ENCODE measurements around the gene PDK2.

The PDK2 gene

GRCh38 chr17:50090071-50090470 lies 5.1 kb upstream of the PDK2 start:
- Histone ChIP-seq H3K27ac (ENCODE audit: low read depth, low read length) (no peak overlapping the region), H3K4me1 (ENCODE audit: control insufficient read depth, insufficient read depth, low read length) (peaks cover 2% of the 10 kb centered on the region), H3K9ac (ENCODE audit: low read length) (no peak overlapping the region), H3K4me3 (ENCODE audit: low read length) (no peak overlapping the region), H3K36me3 (ENCODE audit: control insufficient read depth, insufficient read depth, low read length) (peaks cover 7% of the 10 kb centered on the region), H3K27me3 (ENCODE audit: control insufficient read depth, insufficient read depth, low read length) (no peaks in the 10 kb centered on the region)

GRCh38 chr17:50090971-50091917 lies 3.9 kb upstream of the PDK2 start:
- Histone ChIP-seq H3K36me3 (ENCODE audit: control insufficient read depth, insufficient read depth, low read length) (peaks cover 7% of the 10 kb centered on the region), H3K27me3 (ENCODE audit: control insufficient read depth, insufficient read depth, low read length) (no peaks in the 10 kb centered on the region), H3K9ac (ENCODE audit: low read length) (no peak overlapping the region), H3K4me1 (ENCODE audit: control insufficient read depth, insufficient read depth, low read length) (peaks cover 2% of the 10 kb centered on the region), H3K4me3 (ENCODE audit: low read length) (no peak overlapping the region), H3K27ac (ENCODE audit: low read depth, low read length) (no peak overlapping the region)

GRCh38 chr17:50091918-50092285 lies 3.2 kb upstream of the PDK2 start:
- H3K4me3 ChIP-seq (ENCODE audit: low read length) = no peak overlapping the region
- H3K36me3 ChIP-seq (ENCODE audit: control insufficient read depth, insufficient read depth, low read length) = peaks cover 7% of the 10 kb centered on the region
- H3K27ac ChIP-seq (ENCODE audit: low read depth, low read length) = no peak overlapping the region
- peaks cover 2% of the 10 kb centered on the region for H3K4me1 ChIP-seq (ENCODE audit: control insufficient read depth, insufficient read depth, low read length)
- H3K27me3 ChIP-seq (ENCODE audit: control insufficient read depth, insufficient read depth, low read length) = no peaks in the 10 kb centered on the region
- H3K9ac ChIP-seq (ENCODE audit: low read length) = no peak overlapping the region

GRCh38 chr17:50093246-50093645 lies 1.9 kb upstream of the PDK2 start:
- Histone ChIP-seq H3K4me3 (ENCODE audit: low read length) (no peak overlapping the region), H3K27me3 (ENCODE audit: control insufficient read depth, insufficient read depth, low read length) (no peaks in the 10 kb centered on the region), H3K9ac (ENCODE audit: low read length) (no peak overlapping the region), H3K27ac (ENCODE audit: low read depth, low read length) (no peak overlapping the region), H3K36me3 (ENCODE audit: control insufficient read depth, insufficient read depth, low read length) (peaks cover 7% of the 10 kb centered on the region), H3K4me1 (ENCODE audit: control insufficient read depth, insufficient read depth, low read length) (peaks cover 2% of the 10 kb centered on the region)

GRCh38 chr17:50093807-50094206 lies 1.3 kb upstream of the PDK2 start:
- no peak overlapping the region for H3K27ac ChIP-seq (ENCODE audit: low read depth, low read length)
- H3K4me1 ChIP-seq (ENCODE audit: control insufficient read depth, insufficient read depth, low read length) = peaks cover 2% of the 10 kb centered on the region
- H3K27me3 ChIP-seq (ENCODE audit: control insufficient read depth, insufficient read depth, low read length) = no peaks in the 10 kb centered on the region
- peaks cover 11% of the 10 kb centered on the region for H3K36me3 ChIP-seq (ENCODE audit: control insufficient read depth, insufficient read depth, low read length)
- no peak overlapping the region for H3K4me3 ChIP-seq (ENCODE audit: low read length)
- H3K9ac ChIP-seq (ENCODE audit: low read length) = no peak overlapping the region

- peaks cover 7% of the 10 kb centered on the region for H3K36me3 ChIP-seq (ENCODE audit: control insufficient read depth, insufficient read depth, low read length)
- peak overlapping the region; percentile 68 for H3K4me3 ChIP-seq (ENCODE audit: low read length)
- no peak overlapping the region for H3K9ac ChIP-seq (ENCODE audit: low read length)
- peaks cover 2% of the 10 kb centered on the region for H3K4me1 ChIP-seq (ENCODE audit: control insufficient read depth, insufficient read depth, low read length)
- H3K27me3 ChIP-seq (ENCODE audit: control insufficient read depth, insufficient read depth, low read length) = no peaks in the 10 kb centered on the region
- peak overlapping the region; percentile 65 for H3K27ac ChIP-seq (ENCODE audit: low read depth, low read length)
Measured at GRCh38 chr17:50094243-50094752, 853 bp upstream of the PDK2 start.

- Histone ChIP-seq H3K27ac (ENCODE audit: low read depth, low read length) (peak overlapping the region; percentile 86), H3K9ac (ENCODE audit: low read length) (peak overlapping the region; percentile 86), H3K4me1 (ENCODE audit: control insufficient read depth, insufficient read depth, low read length) (peaks cover 10% of the 10 kb centered on the region), H3K36me3 (ENCODE audit: control insufficient read depth, insufficient read depth, low read length) (peaks cover 6% of the 10 kb centered on the region), H3K27me3 (ENCODE audit: control insufficient read depth, insufficient read depth, low read length) (no peaks in the 10 kb centered on the region), H3K4me3 (ENCODE audit: low read length) (peak overlapping the region; percentile 76)
Measured at GRCh38 chr17:50095626-50096037, 481 bp downstream of the PDK2 start.

- Histone ChIP-seq H3K9ac (ENCODE audit: low read length) (peak overlapping the region; percentile 86), H3K4me1 (ENCODE audit: control insufficient read depth, insufficient read depth, low read length) (peaks cover 14% of the 10 kb centered on the region), H3K4me3 (ENCODE audit: low read length) (peak overlapping the region; percentile 76), H3K27ac (ENCODE audit: low read depth, low read length) (peak overlapping the region; percentile 86), H3K27me3 (ENCODE audit: control insufficient read depth, insufficient read depth, low read length) (no peaks in the 10 kb centered on the region), H3K36me3 (ENCODE audit: control insufficient read depth, insufficient read depth, low read length) (peaks cover 6% of the 10 kb centered on the region)
Measured at GRCh38 chr17:50096092-50096491, 941 bp downstream of the PDK2 start.

GRCh38 chr17:50096758-50097157 lies 1.6 kb downstream of the PDK2 start:
- Histone ChIP-seq H3K4me3 (ENCODE audit: low read length) (peak overlapping the region; percentile 76), H3K27ac (ENCODE audit: low read depth, low read length) (no peak overlapping the region), H3K27me3 (ENCODE audit: control insufficient read depth, insufficient read depth, low read length) (no peaks in the 10 kb centered on the region), H3K36me3 (ENCODE audit: control insufficient read depth, insufficient read depth, low read length) (peaks cover 6% of the 10 kb centered on the region), H3K4me1 (ENCODE audit: control insufficient read depth, insufficient read depth, low read length) (peaks cover 19% of the 10 kb centered on the region), H3K9ac (ENCODE audit: low read length) (no peak overlapping the region)

GRCh38 chr17:50097455-50097854 lies 2.3 kb downstream of the PDK2 start:
- Histone ChIP-seq H3K9ac (ENCODE audit: low read length) (no peak overlapping the region), H3K36me3 (ENCODE audit: control insufficient read depth, insufficient read depth, low read length) (peaks cover 6% of the 10 kb centered on the region), H3K4me1 (ENCODE audit: control insufficient read depth, insufficient read depth, low read length) (peaks cover 26% of the 10 kb centered on the region), H3K27me3 (ENCODE audit: control insufficient read depth, insufficient read depth, low read length) (no peaks in the 10 kb centered on the region), H3K4me3 (ENCODE audit: low read length) (no peak overlapping the region), H3K27ac (ENCODE audit: low read depth, low read length) (no peak overlapping the region)

GRCh38 chr17:50097926-50098325 lies 2.8 kb downstream of the PDK2 start:
- H3K36me3 ChIP-seq (ENCODE audit: control insufficient read depth, insufficient read depth, low read length) = peaks cover 6% of the 10 kb centered on the region
- no peak overlapping the region for H3K9ac ChIP-seq (ENCODE audit: low read length)
- H3K27ac ChIP-seq (ENCODE audit: low read depth, low read length) = no peak overlapping the region
- no peak overlapping the region for H3K4me3 ChIP-seq (ENCODE audit: low read length)
- no peaks in the 10 kb centered on the region for H3K27me3 ChIP-seq (ENCODE audit: control insufficient read depth, insufficient read depth, low read length)
- peaks cover 30% of the 10 kb centered on the region for H3K4me1 ChIP-seq (ENCODE audit: control insufficient read depth, insufficient read depth, low read length)

GRCh38 chr17:50098583-50098982 lies 3.4 kb downstream of the PDK2 start:
- H3K27me3 ChIP-seq (ENCODE audit: control insufficient read depth, insufficient read depth, low read length) = no peaks in the 10 kb centered on the region
- no peak overlapping the region for H3K4me3 ChIP-seq (ENCODE audit: low read length)
- peaks cover 6% of the 10 kb centered on the region for H3K36me3 ChIP-seq (ENCODE audit: control insufficient read depth, insufficient read depth, low read length)
- peaks cover 34% of the 10 kb centered on the region for H3K4me1 ChIP-seq (ENCODE audit: control insufficient read depth, insufficient read depth, low read length)
- no peak overlapping the region for H3K9ac ChIP-seq (ENCODE audit: low read length)
- H3K27ac ChIP-seq (ENCODE audit: low read depth, low read length) = no peak overlapping the region

GRCh38 chr17:50099003-50099402 lies 3.9 kb downstream of the PDK2 start:
- H3K9ac ChIP-seq (ENCODE audit: low read length) = no peak overlapping the region
- no peaks in the 10 kb centered on the region for H3K27me3 ChIP-seq (ENCODE audit: control insufficient read depth, insufficient read depth, low read length)
- H3K36me3 ChIP-seq (ENCODE audit: control insufficient read depth, insufficient read depth, low read length) = peaks cover 6% of the 10 kb centered on the region
- H3K4me1 ChIP-seq (ENCODE audit: control insufficient read depth, insufficient read depth, low read length) = peaks cover 34% of the 10 kb centered on the region
- no peak overlapping the region for H3K4me3 ChIP-seq (ENCODE audit: low read length)
- no peak overlapping the region for H3K27ac ChIP-seq (ENCODE audit: low read depth, low read length)
